ENCODE data around the gene ATP5F1E. TPM values are rescaled to one million over a fixed set of nuclear protein-coding genes. Genes with fewer than 3 reads are reported as not detected.

The ATP5F1E gene
- total RNA-seq, 2 experiments from 2014 or later = 51.1 to 53.1 TPM

GRCh38 chr20:58991715-58992114 is 40.4 kb downstream of the ATP5F1E start:
- ATAC-seq (ENCODE audit: poor library complexity) (no peak), DNase-seq (no peak)
- TF ChIP-seq, protein P1, sequence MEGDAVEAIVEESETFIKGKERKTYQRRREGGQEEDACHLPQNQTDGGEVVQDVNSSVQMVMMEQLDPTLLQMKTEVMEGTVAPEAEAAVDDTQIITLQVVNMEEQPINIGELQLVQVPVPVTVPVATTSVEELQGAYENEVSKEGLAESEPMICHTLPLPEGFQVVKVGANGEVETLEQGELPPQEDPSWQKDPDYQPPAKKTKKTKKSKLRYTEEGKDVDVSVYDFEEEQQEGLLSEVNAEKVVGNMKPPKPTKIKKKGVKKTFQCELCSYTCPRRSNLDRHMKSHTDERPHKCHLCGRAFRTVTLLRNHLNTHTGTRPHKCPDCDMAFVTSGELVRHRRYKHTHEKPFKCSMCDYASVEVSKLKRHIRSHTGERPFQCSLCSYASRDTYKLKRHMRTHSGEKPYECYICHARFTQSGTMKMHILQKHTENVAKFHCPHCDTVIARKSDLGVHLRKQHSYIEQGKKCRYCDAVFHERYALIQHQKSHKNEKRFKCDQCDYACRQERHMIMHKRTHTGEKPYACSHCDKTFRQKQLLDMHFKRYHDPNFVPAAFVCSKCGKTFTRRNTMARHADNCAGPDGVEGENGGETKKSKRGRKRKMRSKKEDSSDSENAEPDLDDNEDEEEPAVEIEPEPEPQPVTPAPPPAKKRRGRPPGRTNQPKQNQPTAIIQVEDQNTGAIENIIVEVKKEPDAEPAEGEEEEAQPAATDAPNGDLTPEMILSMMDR (IDR thresholded peaks at IDR 0.05) = no peak
- no peak overlapping the region for H3K27ac ChIP-seq (ENCODE audit: low read depth in 1 of 2, low read length in 2 of 2)
- no peaks in the 10 kb centered on the region for H3K27me3 ChIP-seq (ENCODE audit: control insufficient read depth in 1 of 2, insufficient read depth in 2 of 2, low read length in 2 of 2)
- intact Hi-C loops (cut with DNase I, micrococcal nuclease) = no loop called here
- Mint-ChIP-seq H3K9me3 (no peaks in the 10 kb centered on the region), H3K4me1 (ENCODE audit: low read depth) (peaks cover 7% of the 10 kb centered on the region), H3K4me3 (no peak overlapping the region), H3K27ac (no peak overlapping the region), H3K36me3 (ENCODE audit: low read depth) (peaks cover 95% of the 10 kb centered on the region), H3K27me3 (no peaks in the 10 kb centered on the region)
- H3K4me3 ChIP-seq (ENCODE audit: low read length) = no peak overlapping the region
- POLR2A ChIA-PET = interaction anchor here (1.5 kb wide), 1 partner anchor 103 kb away, joined by 3 read pairs; no protein-coding TSS in a partner anchor
- H3K9me3 ChIP-seq (ENCODE audit: control insufficient read depth in 1 of 2, insufficient read depth in 1 of 2, low read length in 2 of 2) = no peaks in the 10 kb centered on the region
- no peaks in the 10 kb centered on the region for H3K4me1 ChIP-seq (ENCODE audit: insufficient read depth, low read length)
- H3K36me3 ChIP-seq (ENCODE audit: insufficient read depth, low read length) = peaks cover 95% of the 10 kb centered on the region
- CTCF ChIA-PET = no interaction called here

- intact Hi-C loops (cut with DNase I, micrococcal nuclease) = no loop called here
- ChIA-PET POLR2A (interaction anchor here (0.6 to 1.2 kb wide), 5 partner anchors 9 to 108 kb away, joined by 3 to 5 read pairs (median 4); partner anchors contain the start of genes ATP5F1E and PRELID3B), CTCF (interaction anchor here (0.9 kb wide), 1 partner anchor 41 kb away, joined by 4 read pairs; the partner anchor contains the start of gene ATP5F1E)
- Histone ChIP-seq H3K4me3 (ENCODE audit: low read length) (no peak overlapping the region), H3K27ac (ENCODE audit: low read depth in 1 of 2, low read length in 2 of 2) (no peak overlapping the region), H3K27me3 (ENCODE audit: control insufficient read depth in 1 of 2, insufficient read depth in 2 of 2, low read length in 2 of 2) (no peaks in the 10 kb centered on the region), H3K4me1 (ENCODE audit: insufficient read depth, low read length) (no peaks in the 10 kb centered on the region), H3K36me3 (ENCODE audit: insufficient read depth, low read length) (peaks cover 95% of the 10 kb centered on the region), H3K9me3 (ENCODE audit: control insufficient read depth in 1 of 2, insufficient read depth in 1 of 2, low read length in 2 of 2) (no peaks in the 10 kb centered on the region)
- DNase-seq = no peak
- TF ChIP-seq, protein P1 (IDR thresholded peaks at IDR 0.05) = no peak
- Mint-ChIP-seq H3K9me3 (no peaks in the 10 kb centered on the region), H3K4me3 (no peak overlapping the region), H3K4me1 (ENCODE audit: low read depth) (peaks cover 9% of the 10 kb centered on the region), H3K27me3 (no peaks in the 10 kb centered on the region), H3K36me3 (ENCODE audit: low read depth) (peaks cover 97% of the 10 kb centered on the region), H3K27ac (no peak overlapping the region)
- no peak for ATAC-seq (ENCODE audit: poor library complexity)
These were observed 41.3 kb downstream of the ATP5F1E start for GRCh38 chr20:58990651-58991445.

DNA sequence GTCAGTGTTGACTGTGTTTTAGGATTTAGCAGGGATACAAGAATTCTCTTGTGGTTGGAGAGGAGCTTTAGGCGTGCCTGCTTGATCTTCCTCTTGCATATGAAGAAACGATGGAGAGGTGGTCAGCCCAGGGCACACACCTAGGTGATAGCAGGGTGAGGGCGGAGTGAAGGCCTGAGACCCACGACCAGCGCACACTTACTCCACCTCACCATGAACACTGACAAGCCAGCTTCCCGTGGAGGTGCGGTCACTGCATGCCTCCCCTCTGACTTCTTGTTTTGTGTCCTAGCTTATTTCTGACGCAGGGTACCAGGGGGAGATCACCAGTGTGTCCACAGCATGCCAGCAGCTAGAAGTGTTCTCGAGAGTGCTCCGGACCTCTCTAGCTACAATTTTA is 42.9 kb downstream of the ATP5F1E start:
- no peaks in the 10 kb centered on the region for H3K27me3 ChIP-seq (ENCODE audit: control insufficient read depth in 1 of 2, insufficient read depth in 2 of 2, low read length in 2 of 2)
- peaks cover 19% of the 10 kb centered on the region for H3K4me1 Mint-ChIP-seq (ENCODE audit: low read depth)
- peaks cover 84% of the 10 kb centered on the region for H3K36me3 ChIP-seq (ENCODE audit: insufficient read depth, low read length)
- H3K4me1 ChIP-seq (ENCODE audit: insufficient read depth, low read length) = peaks cover 10% of the 10 kb centered on the region
- intact Hi-C loops (cut with DNase I, micrococcal nuclease) = loop anchor here in 1 of 2 experiments (10.0 kb wide), 1 partner anchor 684 kb away; the partner anchor contains the start of gene RAB22A
- H3K4me3 Mint-ChIP-seq = no peak overlapping the region
- no peaks in the 10 kb centered on the region for H3K9me3 ChIP-seq (ENCODE audit: control insufficient read depth in 1 of 2, insufficient read depth in 1 of 2, low read length in 2 of 2)
- no peak overlapping the region for H3K27ac Mint-ChIP-seq
- TF ChIP-seq, protein P1 (IDR thresholded peaks at IDR 0.05) = no peak
- H3K4me3 ChIP-seq (ENCODE audit: low read length) = no peak overlapping the region
- ChIA-PET POLR2A (interaction anchor here (0.7 to 1.2 kb wide), 2 partner anchors 81 to 86 kb away, joined by 3 to 4 read pairs; no protein-coding TSS in a partner anchor), CTCF (no interaction called here)
- H3K27me3 Mint-ChIP-seq = no peaks in the 10 kb centered on the region
- no peak overlapping the region for H3K27ac ChIP-seq (ENCODE audit: low read depth in 1 of 2, low read length in 2 of 2)
- ATAC-seq (ENCODE audit: poor library complexity) (no peak), DNase-seq (no peak)
- peaks cover 90% of the 10 kb centered on the region for H3K36me3 Mint-ChIP-seq (ENCODE audit: low read depth)
- no peaks in the 10 kb centered on the region for H3K9me3 Mint-ChIP-seq

All from CD4-positive, alpha-beta T cell (primary cell).